Pancreas (tissue), 10 donors: ENCODE data around the gene CD27. TPM values are rescaled to one million over a fixed set of nuclear protein-coding genes. Genes with fewer than 3 reads are reported as not detected.

ENCODE experiments used
- ATAC-seq, 4 donors: fragments of 200-7000 bp; cut with Tn5 transposase; one replicate each; pipeline versions ENCODE4 v1.8.0 to v1.9.1; 2020; ENCODE audit warnings: mild to moderate bottlenecking in 4 of 4, moderate library complexity in 4 of 4
- DNase-seq, 6 donors: peaks; one replicate each; pipeline ENCODE4 v3.0.0-alpha.2; 2020
- FAIRE-seq: peaks from 2 replicates; lab custom pipeline; 2012; peaks lifted over from hg19 to GRCh38; lab: Jason Lieb, UNC
- H3K27ac ChIP-seq, 4 donors: fragments of 200-600 bp; sonication (generic); 1 replicate in 3 of 4; 2 replicates in 1 of 4; pipeline versions ENCODE4 v1.5.0 to v1.8.0; 2020
- H3K27me3 ChIP-seq, 4 donors: fragments of 200-600 bp; one replicate each; pipeline ENCODE4 v1.8.0; 2021
- H3K36me3 ChIP-seq, 3 donors: fragments of 200-600 bp; sonication (generic) in 1 of 3; one replicate each; pipeline versions ENCODE4 v1.5.0 to v1.8.0; 2020 to 2021
- H3K4me1 ChIP-seq, 3 donors: fragments of 200-600 bp; one replicate each; pipeline ENCODE4 v1.8.0; 2021
- H3K4me3 ChIP-seq, 4 donors: fragments of 200-600 bp; sonication (generic) in 2 of 4; one replicate each; pipeline versions ENCODE4 v1.5.0 to v1.8.0; 2020 to 2021
- H3K9me3 ChIP-seq, 4 donors: fragments of 200-600 bp; one replicate each; pipeline ENCODE4 v1.8.0; 2021
- CTCF ChIP-seq, 4 donors: fragments of 200-600 bp; sonication (generic) in 3 of 4; IDR thresholded peaks; one replicate each; pipeline versions ENCODE4 v1.5.0 to v1.8.0; 2021; ENCODE audit warnings: antibody characterized with exemption in 4 of 4
- WGBS, 2 donors: extraction: QIAGEN DNeasy Blood & Tissue Kit; methylation state at CpG; one replicate each; pipeline ENCODE4 v1.1.7; 2013; 5-methylcytosine and 5-hydroxymethylcytosine counted together
- intact Hi-C, 3 donors: fragments of 100-400 bp; cut with DNase I; formaldehyde crosslinking; loops; one replicate each; pipeline versions ENCODE4 v1.11.1 to v1.14.2; 2022
- polyA plus RNA-seq, 2 donors: library from polyadenylated mRNA; stranded (reverse); fragments of 200-250 nt; gene quantifications; one replicate each; pipeline ENCODE4 v1.2.3, GENCODE V29; 2013
- total RNA-seq, 6 donors: library from RNA; stranded (reverse); fragmentation: NEBNext Ultra II Directional in 4 of 6; extraction: Animal tissue kit (Norgen Biotek cat#: 25700) in 4 of 6; gene quantifications; one replicate each; pipeline versions ENCODE4 v1.2.1 to v1.2.4, GENCODE V29; 2021 to 2023
- donor health status: healthy with polysubstance abuse.
- donor health status: DM: no; HTN: no; CAD: no; lungs with moderate emphysema.
- donor health status: DM: no; HTN: no; CAD: no.
- donor health status: control.
- donor health status: control.
- donor health status: Bipolar disorder and iron deficiency.
- donor health status: DM: yes; HTN: yes; CAD: no.
- donor health status: DM: no; HTN: no; CAD: no.
- donor health status: DM: no; HTN: no; CAD: no.
- donor health status: DM: yes; HTN: yes; CAD: no.

Gene CD27
- total and polyA plus RNA-seq, 8 donors: 0.14 to 0.81 (median 0.28) TPM; not detected in 2

GRCh38 chr12:6423267-6424007, 21.3 kb upstream of the CD27 start:
- peak; percentile 74 to 90 (median 84) for DNase-seq
- intact Hi-C loops: loop anchor here in 2 of 3 donors (5.0 kb wide), 2 partner anchors 34 to 114 kb away; no protein-coding TSS in a partner anchor
- FAIRE-seq: peak; percentile 23
- Histone ChIP-seq H3K36me3 (no peaks in the 10 kb centered on the region), H3K4me3 (no peak overlapping the region), H3K9me3 (no peaks in the 10 kb centered on the region), H3K27me3 (no peaks in the 10 kb centered on the region), H3K4me1 (peaks cover 0 to 17% (median 0%) of the 10 kb centered on the region in 3 donors), H3K27ac (no peak overlapping the region)
- TF ChIP-seq CTCF (IDR thresholded peaks at IDR 0.05): peak; percentile 77 to 83 (median 81)
- WGBS, 2 donors: 0 to 1% methylated on average over 9 of the region's 9 CpGs
- peak; percentile 95 to 99 (median 98) for ATAC-seq

DNA sequence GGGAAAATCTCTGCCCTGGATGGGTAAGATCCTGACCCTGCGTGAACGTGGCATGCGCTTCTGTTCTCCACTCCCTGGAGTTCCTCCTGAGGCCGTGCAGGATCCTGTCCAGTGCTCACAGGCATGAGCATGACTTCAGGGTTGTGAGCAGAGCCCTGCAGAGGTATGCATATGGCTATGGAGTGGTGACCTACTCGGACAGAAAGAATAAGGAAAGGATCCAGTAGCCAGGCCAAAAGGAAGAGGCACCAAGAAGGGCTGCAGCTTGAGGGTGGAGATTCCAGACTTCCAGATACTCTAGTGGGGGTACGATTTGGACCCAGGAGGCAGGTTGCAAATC, 20.8 kb upstream of the CD27 start:
- no peak for TF ChIP-seq CTCF (IDR thresholded peaks at IDR 0.05)
- FAIRE-seq: no peak
- intact Hi-C loops: loop anchor here in 2 of 3 donors (5.0 kb wide), 2 partner anchors 33 to 113 kb away; no protein-coding TSS in a partner anchor

GRCh38 chr12:6424866-6425265, 19.9 kb upstream of the CD27 start:
- DNase-seq: peak in 2 of 6 donors; percentile 18 to 35
- TF ChIP-seq CTCF (IDR thresholded peaks at IDR 0.05): no peak
- ATAC-seq: no peak
- Histone ChIP-seq H3K4me1 (peaks cover 0 to 13% (median 0%) of the 10 kb centered on the region in 3 donors), H3K27ac (no peak overlapping the region), H3K4me3 (no peak overlapping the region), H3K27me3 (no peaks in the 10 kb centered on the region), H3K9me3 (no peaks in the 10 kb centered on the region), H3K36me3 (no peaks in the 10 kb centered on the region)
- 82 to 88% methylated on average over 8 of the region's 8 CpGs for WGBS, 2 donors
- FAIRE-seq: no peak
- intact Hi-C loops: loop anchor here in 2 of 3 donors (5.0 kb wide), 3 partner anchors 32 to 112 kb away; no protein-coding TSS in a partner anchor

More for the DNA sequence above, 20.8 kb upstream of the CD27 start:
- ATAC-seq (peak; percentile 41 to 50 (median 46)), DNase-seq (peak in 1 of 6 donors; percentile 53)
- Histone ChIP-seq H3K36me3 (no peaks in the 10 kb centered on the region), H3K4me3 (no peak overlapping the region), H3K9me3 (no peaks in the 10 kb centered on the region), H3K27ac (no peak overlapping the region), H3K27me3 (no peaks in the 10 kb centered on the region), H3K4me1 (peaks cover 0 to 13% (median 0%) of the 10 kb centered on the region in 3 donors)
- 30 to 33% methylated on average over 6 of the region's 6 CpGs for WGBS, 2 donors

- Histone ChIP-seq H3K4me1 (peaks cover 0 to 6% (median 0%) of the 10 kb centered on the region in 3 donors), H3K36me3 (no peaks in the 10 kb centered on the region), H3K27me3 (no peaks in the 10 kb centered on the region), H3K27ac (no peak overlapping the region), H3K4me3 (no peak overlapping the region), H3K9me3 (no peaks in the 10 kb centered on the region)
- DNase-seq (peak in 2 of 6 donors; percentile 16 to 54), ATAC-seq (no peak), FAIRE-seq (no peak)
- 81 to 85% methylated on average over 23 of the region's 23 CpGs for WGBS, 2 donors
- TF ChIP-seq CTCF (IDR thresholded peaks at IDR 0.05): no peak
- intact Hi-C loops: loop anchor here in 1 of 3 donors (5.0 kb wide), 1 partner anchor 36 kb away; no protein-coding TSS in a partner anchor
Measured at GRCh38 chr12:6425590-6426531, 18.9 kb upstream of the CD27 start.
